ENCODE results near the gene PPP1R13B. TPM values are rescaled to one million over a fixed set of nuclear protein-coding genes. Genes with fewer than 3 reads are reported as not detected.

The PPP1R13B gene
- polyA plus RNA-seq, 1 of the 3 experiments (the other 2 are of a cell fraction), result 5.7 TPM

DNA sequence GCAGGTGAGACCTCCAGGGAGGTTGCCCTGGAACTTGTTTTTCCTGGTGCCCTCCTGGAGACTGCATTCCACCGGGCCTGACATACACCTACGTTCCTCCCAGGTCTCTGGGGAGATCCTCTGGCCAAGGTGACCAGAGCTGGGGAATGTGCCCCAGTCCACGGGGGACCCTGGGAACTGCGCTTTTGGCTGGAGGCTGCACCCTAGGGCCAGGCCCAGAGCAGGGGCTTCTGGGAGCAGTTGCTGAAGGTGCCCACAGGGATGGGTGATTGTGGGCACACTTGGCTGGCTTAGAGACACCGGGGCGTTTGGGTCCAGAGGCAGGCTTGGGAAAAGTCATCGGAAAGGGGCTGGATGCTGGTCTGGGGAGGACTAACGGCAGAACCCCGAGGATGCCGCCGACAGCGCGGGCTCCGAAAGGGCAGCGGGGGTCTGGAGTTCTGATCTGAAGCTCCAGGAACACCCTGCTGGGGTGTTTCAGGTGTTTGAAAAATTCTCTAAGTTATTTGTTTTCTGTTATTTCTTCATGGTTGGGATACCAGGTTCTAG, 44.4 kb upstream of the PPP1R13B start:
- no peak overlapping the region for H3K4me3 ChIP-seq (ENCODE audit: low read depth in 2 of 2, low read length in 1 of 2)
- no peaks in the 10 kb centered on the region for H3K27me3 ChIP-seq (ENCODE audit: insufficient read depth)
- no peak overlapping the region for H3K4me2 ChIP-seq
- no peaks in the 10 kb centered on the region for H4K20me1 ChIP-seq (ENCODE audit: insufficient read depth)
- H3K27ac ChIP-seq (ENCODE audit: low read depth in 2 of 2, low read length in 1 of 2), result no peak overlapping the region
- POLR2A ChIA-PET, result no interaction called here
- DNase-seq, result peak; percentile 24
- no peaks in the 10 kb centered on the region for H3K79me2 ChIP-seq (ENCODE audit: insufficient read depth)
- CTCF ChIA-PET, result interaction anchor here (1.4 to 2.4 kb wide), 3 partner anchors 9 to 18 kb away, joined by 3 to 8 read pairs (median 5); no protein-coding TSS in a partner anchor
- H2AFZ ChIP-seq (ENCODE audit: low read depth), result no peak overlapping the region
- H3K9ac ChIP-seq, result no peak overlapping the region
- no peaks in the 10 kb centered on the region for H3K36me3 ChIP-seq (replicated peaks in 1 of 2; ENCODE audit: control insufficient read depth in 1 of 2, insufficient read depth in 2 of 2, low read length in 1 of 2)
- 97% methylated on average over 11 of the region's 15 CpGs for WGBS (ENCODE audit: low lambda C conversion rate)
- no peaks in the 10 kb centered on the region for H3K9me2 ChIP-seq
- no peaks in the 10 kb centered on the region for H3F3A ChIP-seq (replicated peaks; ENCODE audit: insufficient read depth)
- no peak for TF ChIP-seq YY1 (IDR thresholded peaks at IDR 0.05; ENCODE audit: low read depth)
- TF ChIP-seq SIN3A (IDR thresholded peaks at IDR 0.05; ENCODE audit: borderline replicate concordance, low read depth, low read length), result no peak
- TF ChIP-seq JUND (IDR thresholded peaks at IDR 0.05), result no peak
- no peak for TF ChIP-seq NFIC (IDR thresholded peaks at IDR 0.05; ENCODE audit: borderline replicate concordance)
- no peak for TF ChIP-seq IRF3 (IDR thresholded peaks at IDR 0.05; ENCODE audit: low read depth, low read length)
- TF ChIP-seq FOSL2 (IDR thresholded peaks at IDR 0.05; ENCODE audit: borderline replicate concordance, low read depth), result no peak
- TF ChIP-seq SMC3 (IDR thresholded peaks at IDR 0.05; ENCODE audit: low read depth, low read length), result no peak
- TF ChIP-seq GABPA (IDR thresholded peaks at IDR 0.05; ENCODE audit: low read depth), result no peak
- TF ChIP-seq MEF2A (IDR thresholded peaks at IDR 0.05; ENCODE audit: borderline replicate concordance, low read depth), result no peak
- no peak for TF ChIP-seq FOXJ3 (CRISPR knock-in tag; IDR thresholded peaks at IDR 0.05)
- TF ChIP-seq, protein P1, sequence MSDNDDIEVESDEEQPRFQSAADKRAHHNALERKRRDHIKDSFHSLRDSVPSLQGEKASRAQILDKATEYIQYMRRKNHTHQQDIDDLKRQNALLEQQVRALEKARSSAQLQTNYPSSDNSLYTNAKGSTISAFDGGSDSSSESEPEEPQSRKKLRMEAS (IDR thresholded peaks at IDR 0.05; ENCODE audit: low read depth), result no peak
- no peak for TF ChIP-seq RFX5 (IDR thresholded peaks at IDR 0.05; ENCODE audit: low read length)
- no peak for TF ChIP-seq ZBTB33 (IDR thresholded peaks at IDR 0.05; ENCODE audit: borderline replicate concordance, low read depth)
- TF ChIP-seq RCOR1 (IDR thresholded peaks at IDR 0.05; ENCODE audit: low read length), result no peak
- no peak for TF ChIP-seq TAF1 (IDR thresholded peaks at IDR 0.05; ENCODE audit: borderline replicate concordance, low read depth, low read length)
- H3K9me3 ChIP-seq, result no peaks in the 10 kb centered on the region
- H3K4me1 ChIP-seq (ENCODE audit: control insufficient read depth in 1 of 2, insufficient read depth in 2 of 2, low read depth in 1 of 2, low read length in 1 of 2), result peaks cover 0 to 9% of the 10 kb centered on the region in 2 experiments; a peak in 1 of 4 replicates
